ENCODE measurements around the gene GSTO1.

The GSTO1 gene

DNA sequence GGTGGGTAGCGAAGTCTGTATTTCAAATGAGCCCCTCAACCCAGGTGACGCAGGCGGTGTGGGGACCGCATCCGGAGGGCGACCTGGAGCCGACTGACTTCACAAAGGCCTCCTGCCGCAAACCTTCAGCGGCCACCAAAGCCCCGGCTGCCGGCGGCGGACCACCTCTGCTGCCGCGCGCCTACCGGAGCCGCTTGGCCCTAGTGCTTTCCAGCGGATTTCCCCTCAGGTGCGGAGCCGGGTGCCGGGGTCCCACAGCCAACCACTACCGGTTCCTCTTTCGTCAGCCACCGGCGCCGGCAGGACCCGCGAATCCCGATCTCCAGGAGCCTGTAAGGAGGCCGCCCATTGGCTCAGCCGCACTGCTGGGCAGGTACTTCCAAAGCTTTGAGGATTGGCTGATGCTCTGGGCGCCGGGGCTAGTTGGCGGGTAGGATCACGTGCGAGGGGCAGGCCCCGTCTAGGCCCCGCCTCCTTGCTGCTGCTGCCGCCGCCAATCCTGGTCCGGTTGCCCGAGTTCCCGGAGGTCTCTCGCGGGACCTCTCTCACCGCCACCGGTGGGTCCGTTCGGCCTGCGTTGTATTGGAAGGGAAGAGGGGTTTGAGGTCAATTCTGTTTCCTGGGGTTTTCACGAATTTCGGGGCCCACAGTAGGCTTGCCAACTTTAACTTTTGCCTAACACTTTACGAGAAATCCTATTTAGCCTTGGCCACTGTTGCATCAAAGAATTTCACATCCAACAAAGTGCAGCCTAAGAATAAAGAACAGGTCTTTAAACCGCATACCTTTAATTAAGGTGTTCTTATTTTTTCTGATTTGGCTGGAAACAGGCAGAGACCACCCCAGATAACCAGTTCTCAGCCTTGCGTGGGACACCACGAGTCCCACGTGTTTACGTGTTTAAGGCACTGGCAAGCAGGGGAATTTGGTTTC lies 14.3 kb downstream of the GSTO1 start, which contains the start of gene GSTO2:
TSS of gene GSTO2 (plus strand) at position 472 of the 933 bp plus-strand sequence. CDS start 5,732 bp downstream, outside the sequence.
- Histone ChIP-seq H3K27ac (ENCODE audit: low read depth in 2 of 2, low read length in 2 of 2) (peak within 1 kb of the TSS; percentile 76 to 84), H3K9ac (ENCODE audit: low read depth in 1 of 2, low read length in 2 of 2) (peak within 1 kb of the TSS; percentile 82 to 91), H3K4me3 (ENCODE audit: low read length in 2 of 2) (peak within 1 kb of the TSS; percentile 87 to 95), H3K36me3 (ENCODE audit: control insufficient read depth in 2 of 2, insufficient read depth in 2 of 2, low read length in 2 of 2) (peaks cover 8 to 16% of the 10 kb centered on the region in 2 donors), H3K4me1 (ENCODE audit: control insufficient read depth in 2 of 2, insufficient read depth in 2 of 2, low read length in 2 of 2) (peaks cover 7 to 10% of the 10 kb centered on the region in 2 donors), H3K27me3 (ENCODE audit: control insufficient read depth in 2 of 2, insufficient read depth in 2 of 2, low read length in 2 of 2) (no peaks in the 10 kb centered on the region), H3K9me3 (ENCODE audit: control insufficient read depth in 2 of 2, low read length in 2 of 2) (no peaks in the 10 kb centered on the region)

- Histone ChIP-seq H3K4me3 (ENCODE audit: low read length in 2 of 2) (no peak overlapping the region), H3K27ac (ENCODE audit: low read depth in 2 of 2, low read length in 2 of 2) (no peak overlapping the region), H3K4me1 (ENCODE audit: control insufficient read depth in 2 of 2, insufficient read depth in 2 of 2, low read length in 2 of 2) (peaks cover 5 to 10% of the 10 kb centered on the region in 2 donors), H3K36me3 (ENCODE audit: control insufficient read depth in 2 of 2, insufficient read depth in 2 of 2, low read length in 2 of 2) (no peaks in the 10 kb centered on the region), H3K9me3 (ENCODE audit: control insufficient read depth in 2 of 2, low read length in 2 of 2) (no peaks in the 10 kb centered on the region), H3K27me3 (ENCODE audit: control insufficient read depth in 2 of 2, insufficient read depth in 2 of 2, low read length in 2 of 2) (no peaks in the 10 kb centered on the region), H3K9ac (ENCODE audit: low read depth in 1 of 2, low read length in 2 of 2) (no peak overlapping the region)
These were observed 18.6 kb downstream of the GSTO1 start for GRCh38 chr10:104273286-104273685.

- H3K9me3 ChIP-seq (ENCODE audit: control insufficient read depth in 2 of 2, low read length in 2 of 2) = no peaks in the 10 kb centered on the region
- H3K27me3 ChIP-seq (ENCODE audit: control insufficient read depth in 2 of 2, insufficient read depth in 2 of 2, low read length in 2 of 2) = no peaks in the 10 kb centered on the region
- H3K36me3 ChIP-seq (ENCODE audit: control insufficient read depth in 2 of 2, insufficient read depth in 2 of 2, low read length in 2 of 2) = no peaks in the 10 kb centered on the region
- peaks cover 4 to 10% of the 10 kb centered on the region in 2 donors for H3K4me1 ChIP-seq (ENCODE audit: control insufficient read depth in 2 of 2, insufficient read depth in 2 of 2, low read length in 2 of 2)
- no peak overlapping the region for H3K4me3 ChIP-seq (ENCODE audit: low read length in 2 of 2)
- H3K9ac ChIP-seq (ENCODE audit: low read depth in 1 of 2, low read length in 2 of 2) = no peak overlapping the region
- no peak overlapping the region for H3K27ac ChIP-seq (ENCODE audit: low read depth in 2 of 2, low read length in 2 of 2)
These were observed 19.3 kb downstream of the GSTO1 start for GRCh38 chr10:104273899-104274575.

GRCh38 chr10:104274762-104275721 lies 20.4 kb downstream of the GSTO1 start:
- Histone ChIP-seq H3K9ac (ENCODE audit: low read depth in 1 of 2, low read length in 2 of 2) (peak overlapping the region; percentile 47 to 61), H3K4me3 (ENCODE audit: low read length in 2 of 2) (peak overlapping the region; percentile 71 to 76), H3K27me3 (ENCODE audit: control insufficient read depth in 2 of 2, insufficient read depth in 2 of 2, low read length in 2 of 2) (no peaks in the 10 kb centered on the region)

GRCh38 chr10:104276192-104276591 lies 21.5 kb downstream of the GSTO1 start:
- Histone ChIP-seq H3K4me3 (ENCODE audit: low read length in 2 of 2) (no peak overlapping the region), H3K9ac (ENCODE audit: low read depth in 1 of 2, low read length in 2 of 2) (no peak overlapping the region), H3K4me1 (ENCODE audit: control insufficient read depth in 2 of 2, insufficient read depth in 2 of 2, low read length in 2 of 2) (peaks cover 0 to 6% of the 10 kb centered on the region in 2 donors), H3K27me3 (ENCODE audit: control insufficient read depth in 2 of 2, insufficient read depth in 2 of 2, low read length in 2 of 2) (no peaks in the 10 kb centered on the region), H3K27ac (ENCODE audit: low read depth in 2 of 2, low read length in 2 of 2) (no peak overlapping the region), H3K36me3 (ENCODE audit: control insufficient read depth in 2 of 2, insufficient read depth in 2 of 2, low read length in 2 of 2) (no peaks in the 10 kb centered on the region), H3K9me3 (ENCODE audit: control insufficient read depth in 2 of 2, low read length in 2 of 2) (no peaks in the 10 kb centered on the region)

More at GRCh38 chr10:104274762-104275721, 20.4 kb downstream of the GSTO1 start:
- Histone ChIP-seq H3K4me1 (ENCODE audit: control insufficient read depth in 2 of 2, insufficient read depth in 2 of 2, low read length in 2 of 2) (peaks cover 0 to 6% of the 10 kb centered on the region in 2 donors), H3K9me3 (ENCODE audit: control insufficient read depth in 2 of 2, low read length in 2 of 2) (no peaks in the 10 kb centered on the region), H3K36me3 (ENCODE audit: control insufficient read depth in 2 of 2, insufficient read depth in 2 of 2, low read length in 2 of 2) (no peaks in the 10 kb centered on the region), H3K27ac (ENCODE audit: low read depth in 2 of 2, low read length in 2 of 2) (no peak overlapping the region)

DNA sequence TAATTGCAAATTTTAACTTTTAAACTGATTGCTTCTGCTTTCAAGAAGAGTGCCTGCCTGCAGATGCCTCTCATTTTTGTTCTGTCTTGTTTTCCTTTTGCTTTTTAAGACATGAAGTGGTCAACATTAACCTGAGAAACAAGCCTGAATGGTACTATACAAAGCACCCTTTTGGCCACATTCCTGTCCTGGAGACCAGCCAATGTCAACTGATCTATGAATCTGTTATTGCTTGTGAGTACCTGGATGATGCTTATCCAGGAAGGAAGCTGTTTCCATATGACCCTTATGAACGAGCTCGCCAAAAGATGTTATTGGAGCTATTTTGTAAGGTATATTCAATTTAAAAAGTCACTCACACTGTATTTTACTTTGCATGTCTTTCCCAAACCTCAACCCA lies 23.1 kb downstream of the GSTO1 start:
- Histone ChIP-seq H3K9me3 (ENCODE audit: control insufficient read depth in 2 of 2, low read length in 2 of 2) (no peaks in the 10 kb centered on the region), H3K27ac (ENCODE audit: low read depth in 2 of 2, low read length in 2 of 2) (no peak overlapping the region), H3K4me3 (ENCODE audit: low read length in 2 of 2) (no peak overlapping the region), H3K9ac (ENCODE audit: low read depth in 1 of 2, low read length in 2 of 2) (no peak overlapping the region), H3K27me3 (ENCODE audit: control insufficient read depth in 2 of 2, insufficient read depth in 2 of 2, low read length in 2 of 2) (no peaks in the 10 kb centered on the region), H3K36me3 (ENCODE audit: control insufficient read depth in 2 of 2, insufficient read depth in 2 of 2, low read length in 2 of 2) (no peaks in the 10 kb centered on the region), H3K4me1 (ENCODE audit: control insufficient read depth in 2 of 2, insufficient read depth in 2 of 2, low read length in 2 of 2) (peaks cover 0 to 6% of the 10 kb centered on the region in 2 donors)

GRCh38 chr10:104279550-104280259 lies 25.0 kb downstream of the GSTO1 start:
- Histone ChIP-seq H3K27ac (ENCODE audit: low read depth in 2 of 2, low read length in 2 of 2) (no peak overlapping the region), H3K4me3 (ENCODE audit: low read length in 2 of 2) (no peak overlapping the region), H3K9ac (ENCODE audit: low read depth in 1 of 2, low read length in 2 of 2) (no peak overlapping the region), H3K27me3 (ENCODE audit: control insufficient read depth in 2 of 2, insufficient read depth in 2 of 2, low read length in 2 of 2) (no peaks in the 10 kb centered on the region), H3K9me3 (ENCODE audit: control insufficient read depth in 2 of 2, low read length in 2 of 2) (no peaks in the 10 kb centered on the region), H3K4me1 (ENCODE audit: control insufficient read depth in 2 of 2, insufficient read depth in 2 of 2, low read length in 2 of 2) (peaks cover 0 to 6% of the 10 kb centered on the region in 2 donors), H3K36me3 (ENCODE audit: control insufficient read depth in 2 of 2, insufficient read depth in 2 of 2, low read length in 2 of 2) (no peaks in the 10 kb centered on the region)

- Histone ChIP-seq H3K36me3 (ENCODE audit: control insufficient read depth in 2 of 2, insufficient read depth in 2 of 2, low read length in 2 of 2) (no peaks in the 10 kb centered on the region), H3K9ac (ENCODE audit: low read depth in 1 of 2, low read length in 2 of 2) (no peak overlapping the region), H3K4me1 (ENCODE audit: control insufficient read depth in 2 of 2, insufficient read depth in 2 of 2, low read length in 2 of 2) (no peaks in the 10 kb centered on the region), H3K4me3 (ENCODE audit: low read length in 2 of 2) (no peak overlapping the region), H3K9me3 (ENCODE audit: control insufficient read depth in 2 of 2, low read length in 2 of 2) (no peaks in the 10 kb centered on the region), H3K27me3 (ENCODE audit: control insufficient read depth in 2 of 2, insufficient read depth in 2 of 2, low read length in 2 of 2) (no peaks in the 10 kb centered on the region), H3K27ac (ENCODE audit: low read depth in 2 of 2, low read length in 2 of 2) (no peak overlapping the region)
These were observed 27.0 kb downstream of the GSTO1 start for GRCh38 chr10:104281694-104282093.

GRCh38 chr10:104284846-104285245 lies 30.2 kb downstream of the GSTO1 start:
- Histone ChIP-seq H3K36me3 (ENCODE audit: control insufficient read depth in 2 of 2, insufficient read depth in 2 of 2, low read length in 2 of 2) (no peaks in the 10 kb centered on the region), H3K27me3 (ENCODE audit: control insufficient read depth in 2 of 2, insufficient read depth in 2 of 2, low read length in 2 of 2) (no peaks in the 10 kb centered on the region), H3K9ac (ENCODE audit: low read depth in 1 of 2, low read length in 2 of 2) (no peak overlapping the region), H3K4me3 (ENCODE audit: low read length in 2 of 2) (no peak overlapping the region), H3K9me3 (ENCODE audit: control insufficient read depth in 2 of 2, low read length in 2 of 2) (no peaks in the 10 kb centered on the region), H3K4me1 (ENCODE audit: control insufficient read depth in 2 of 2, insufficient read depth in 2 of 2, low read length in 2 of 2) (no peaks in the 10 kb centered on the region), H3K27ac (ENCODE audit: low read depth in 2 of 2, low read length in 2 of 2) (no peak overlapping the region)

Data from mucosa of rectum (tissue), 2 donors.